Colonic mucosa (tissue), 4 donors: ENCODE results near the gene GPC4. TPM values are rescaled to one million over a fixed set of nuclear protein-coding genes. Genes with fewer than 3 reads are reported as not detected.

ENCODE experiments used
- DNase-seq: peaks from one replicate; pipeline ENCODE4 v3.0.0-alpha.2; 2020
- H3K27ac ChIP-seq: fragments of 200-600 bp; one replicate; pipeline ENCODE4 v1.8.0; 2021
- H3K27me3 ChIP-seq: fragments of 200-600 bp; one replicate; pipeline ENCODE4 v1.8.0; 2021
- H3K36me3 ChIP-seq: fragments of 200-600 bp; one replicate; pipeline ENCODE4 v1.8.0; 2021
- H3K4me1 ChIP-seq: fragments of 200-600 bp; one replicate; pipeline ENCODE4 v1.8.0; 2021; ENCODE audit warnings: mild to moderate bottlenecking
- H3K4me3 ChIP-seq: fragments of 200-600 bp; one replicate; pipeline ENCODE4 v1.8.0; 2021
- H3K9ac ChIP-seq, 2 donors: one replicate each; pipeline ENCODE4 v1.7.0; 2013; ENCODE audit warnings: control low read depth in 2 of 2, low read depth in 2 of 2, low read length in 2 of 2
- H3K9me3 ChIP-seq: fragments of 200-600 bp; one replicate; pipeline ENCODE4 v1.8.0; 2021
- intact Hi-C: fragments of 100-400 bp; cut with DNase I; formaldehyde crosslinking; loops from one replicate; pipeline ENCODE4 v1.14.1; 2022
- total RNA-seq, 2 donors: library from RNA; stranded (reverse); fragmentation: NEBNext Ultra II Directional in 1 of 2; extraction: Animal tissue kit (Norgen Biotek cat#: 25700) in 1 of 2; gene quantifications; one replicate each; pipeline ENCODE4 v1.2.1, GENCODE V29; 2021
- TF ChIP-seq, protein P1 (sequence below): fragments of 200-600 bp; IDR thresholded peaks from one replicate; pipeline ENCODE4 v1.8.0; 2022; ENCODE audit warnings: antibody characterized with exemption, mild to moderate bottlenecking
- donor health status: healthy.
- donor health status: DM: no; HTN: no; CAD: no.
- donor health status: DM: no; HTN: no; CAD: no.

GPC4 gene
- total RNA-seq, 2 donors from 2014 or later, result 15.4 to 20.9 TPM

DNA sequence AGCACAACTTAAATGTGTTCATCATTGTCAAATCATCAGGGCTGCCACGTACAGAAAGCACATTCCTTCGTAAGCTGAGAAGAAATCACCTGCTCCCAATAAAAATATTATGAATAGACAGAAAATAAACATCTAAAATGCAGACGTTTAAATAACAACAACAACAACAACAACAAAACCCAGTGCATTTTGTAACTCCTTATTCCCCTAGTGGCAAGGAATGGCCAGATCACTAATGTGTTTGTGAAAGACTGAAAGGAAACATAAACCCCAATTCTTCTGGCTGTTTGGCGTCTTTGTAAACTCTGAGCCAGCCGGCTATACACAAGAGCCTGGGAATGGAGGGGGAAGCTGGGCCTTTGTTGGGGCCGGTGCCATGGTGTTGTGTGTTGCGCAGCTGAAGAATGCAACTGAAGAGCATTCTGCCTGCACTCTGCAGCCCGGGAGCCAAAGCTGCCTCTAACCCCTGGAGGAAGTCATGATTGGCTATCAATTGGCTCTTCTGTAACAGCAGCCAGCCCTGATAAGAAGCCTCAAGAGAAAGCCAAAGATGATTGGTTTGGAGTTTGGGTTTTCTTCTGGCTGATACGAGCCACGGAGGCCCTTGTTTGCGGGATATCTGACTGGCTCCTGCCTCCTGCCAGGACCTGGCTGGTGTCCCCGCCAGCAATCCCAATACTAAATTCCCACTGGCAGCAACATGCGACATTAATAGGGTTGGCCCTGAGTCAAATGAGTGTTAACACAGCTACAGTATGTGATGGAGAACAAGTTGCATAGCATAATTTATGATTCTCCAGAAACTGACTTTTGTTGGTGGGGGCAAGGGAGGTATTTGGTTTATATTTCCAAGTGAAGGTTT, 107.4 kb downstream of the GPC4 start:
- no peak overlapping the region for H3K27ac ChIP-seq

DNA sequence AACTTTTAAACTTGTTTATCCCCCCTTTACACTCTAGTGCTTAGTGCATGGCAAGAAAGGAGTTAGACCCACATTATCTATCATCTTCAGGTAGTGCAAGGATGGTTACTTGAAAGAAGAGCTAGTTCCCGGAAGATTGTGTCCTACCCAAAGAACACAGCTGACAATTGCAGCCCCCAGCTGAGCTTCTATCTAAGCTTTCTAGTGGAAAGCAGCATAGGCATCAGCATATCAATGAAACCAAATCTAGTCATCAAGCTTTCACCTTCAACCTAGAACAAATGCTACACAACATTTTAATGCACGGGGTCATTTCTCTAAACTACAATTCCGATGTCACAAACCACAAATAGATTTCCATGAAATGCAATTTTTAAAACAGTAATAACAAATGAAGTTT, 108.2 kb downstream of the GPC4 start:
- no peaks in the 10 kb centered on the region for H3K9me3 ChIP-seq
- no peak overlapping the region for H3K4me3 ChIP-seq
- no peak for DNase-seq
- TF ChIP-seq, protein P1, sequence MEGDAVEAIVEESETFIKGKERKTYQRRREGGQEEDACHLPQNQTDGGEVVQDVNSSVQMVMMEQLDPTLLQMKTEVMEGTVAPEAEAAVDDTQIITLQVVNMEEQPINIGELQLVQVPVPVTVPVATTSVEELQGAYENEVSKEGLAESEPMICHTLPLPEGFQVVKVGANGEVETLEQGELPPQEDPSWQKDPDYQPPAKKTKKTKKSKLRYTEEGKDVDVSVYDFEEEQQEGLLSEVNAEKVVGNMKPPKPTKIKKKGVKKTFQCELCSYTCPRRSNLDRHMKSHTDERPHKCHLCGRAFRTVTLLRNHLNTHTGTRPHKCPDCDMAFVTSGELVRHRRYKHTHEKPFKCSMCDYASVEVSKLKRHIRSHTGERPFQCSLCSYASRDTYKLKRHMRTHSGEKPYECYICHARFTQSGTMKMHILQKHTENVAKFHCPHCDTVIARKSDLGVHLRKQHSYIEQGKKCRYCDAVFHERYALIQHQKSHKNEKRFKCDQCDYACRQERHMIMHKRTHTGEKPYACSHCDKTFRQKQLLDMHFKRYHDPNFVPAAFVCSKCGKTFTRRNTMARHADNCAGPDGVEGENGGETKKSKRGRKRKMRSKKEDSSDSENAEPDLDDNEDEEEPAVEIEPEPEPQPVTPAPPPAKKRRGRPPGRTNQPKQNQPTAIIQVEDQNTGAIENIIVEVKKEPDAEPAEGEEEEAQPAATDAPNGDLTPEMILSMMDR, result no peak
- no peaks in the 10 kb centered on the region for H3K27me3 ChIP-seq
- intact Hi-C loops, result no loop called here
- H3K4me1 ChIP-seq, result no peaks in the 10 kb centered on the region
- H3K36me3 ChIP-seq, result no peaks in the 10 kb centered on the region
- H3K27ac ChIP-seq, result no peak overlapping the region
- H3K9ac ChIP-seq, result no peak overlapping the region

More for the DNA sequence above, 107.4 kb downstream of the GPC4 start:
- no peak for DNase-seq
- H3K9ac ChIP-seq, result no peak overlapping the region
- H3K36me3 ChIP-seq, result no peaks in the 10 kb centered on the region
- intact Hi-C loops, result no loop called here
- TF ChIP-seq, protein P1, result no peak
- H3K4me1 ChIP-seq, result no peaks in the 10 kb centered on the region
- H3K27me3 ChIP-seq, result no peaks in the 10 kb centered on the region
- no peak overlapping the region for H3K4me3 ChIP-seq
- no peaks in the 10 kb centered on the region for H3K9me3 ChIP-seq

DNA sequence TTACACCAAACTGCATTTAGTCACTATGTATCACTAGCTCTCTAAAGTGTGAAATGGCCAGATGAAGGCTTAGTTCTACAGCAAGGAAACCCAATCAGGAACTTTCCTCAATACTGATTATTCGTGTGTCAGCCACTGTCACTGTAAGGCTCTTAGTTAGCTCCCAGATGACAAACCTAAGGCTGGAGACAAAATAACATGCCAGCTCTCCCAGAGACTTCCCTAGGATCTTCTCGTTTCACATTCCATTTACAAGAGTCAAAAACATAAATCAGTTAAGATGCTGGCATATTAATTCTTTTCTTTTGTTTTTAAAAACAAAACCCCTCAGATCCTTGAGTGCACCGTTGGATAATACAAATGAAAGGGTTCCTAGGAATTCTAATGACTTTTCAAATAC, 109.0 kb downstream of the GPC4 start:
- Histone ChIP-seq H3K4me3 (no peak overlapping the region), H3K9ac (no peak overlapping the region), H3K4me1 (no peaks in the 10 kb centered on the region), H3K27ac (no peak overlapping the region), H3K9me3 (no peaks in the 10 kb centered on the region), H3K27me3 (no peaks in the 10 kb centered on the region), H3K36me3 (no peaks in the 10 kb centered on the region)
- TF ChIP-seq, protein P1, result no peak
- DNase-seq, result no peak
- intact Hi-C loops, result no loop called here

DNA sequence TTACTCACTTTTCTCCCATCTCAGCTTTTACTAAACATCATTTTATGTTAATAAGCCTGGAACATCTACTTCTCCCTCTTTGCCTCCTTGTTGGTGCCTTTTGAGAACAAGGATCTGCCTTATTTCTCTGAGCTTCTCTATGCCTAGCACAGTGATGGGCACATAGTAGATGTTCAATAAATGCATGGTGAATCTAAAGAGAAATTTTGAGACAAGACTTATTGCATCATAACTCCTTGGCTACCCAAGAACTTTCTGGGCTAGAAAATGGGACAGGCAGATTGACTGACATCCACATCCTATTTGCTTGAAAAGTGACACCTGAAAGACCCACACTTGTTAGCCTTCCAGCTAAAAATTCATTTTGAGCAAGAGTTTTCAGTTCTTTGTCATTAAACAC, 109.9 kb downstream of the GPC4 start:
- Histone ChIP-seq H3K27ac (no peak overlapping the region), H3K9me3 (no peaks in the 10 kb centered on the region), H3K27me3 (no peaks in the 10 kb centered on the region), H3K9ac (no peak overlapping the region), H3K36me3 (no peaks in the 10 kb centered on the region), H3K4me1 (no peaks in the 10 kb centered on the region), H3K4me3 (no peak overlapping the region)
- intact Hi-C loops, result no loop called here
- TF ChIP-seq, protein P1, result no peak
- no peak for DNase-seq

DNA sequence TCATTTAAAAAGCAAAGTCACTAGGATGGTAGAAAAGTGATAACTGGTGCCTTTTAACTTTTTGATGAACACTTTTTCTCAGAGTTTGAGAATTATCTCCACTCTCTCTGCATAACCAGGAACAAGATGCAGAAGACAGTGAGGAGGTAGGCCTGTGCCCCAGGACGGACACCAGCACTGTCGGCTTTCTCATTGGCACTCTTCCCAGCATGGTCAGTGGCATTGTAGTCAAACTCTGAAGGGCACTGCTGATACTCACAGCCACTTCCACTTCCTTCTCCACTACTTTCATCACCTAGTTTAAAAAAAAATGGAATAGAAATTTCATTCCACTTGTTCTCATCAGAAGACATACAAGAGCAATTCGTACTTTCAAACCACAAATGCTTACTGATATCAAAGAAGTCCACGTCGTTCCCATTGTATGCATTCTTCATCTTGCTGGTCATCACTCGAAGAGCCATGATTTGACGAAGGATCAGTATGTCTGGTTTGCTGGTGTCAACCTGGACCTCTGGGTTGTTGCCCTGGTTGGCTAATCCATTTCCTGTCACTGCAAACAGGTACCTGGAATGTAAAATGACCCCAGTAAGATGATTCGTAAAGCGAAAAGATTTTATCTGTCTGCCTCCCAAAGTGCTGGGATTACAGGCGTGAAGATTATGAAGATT, 112.4 kb downstream of the GPC4 start:
- no peak overlapping the region for H3K4me3 ChIP-seq
- H3K9ac ChIP-seq, result no peak overlapping the region
- DNase-seq, result no peak
- H3K36me3 ChIP-seq, result no peaks in the 10 kb centered on the region
- TF ChIP-seq, protein P1, result no peak
- H3K4me1 ChIP-seq, result no peaks in the 10 kb centered on the region
- H3K27ac ChIP-seq, result no peak overlapping the region
- no peaks in the 10 kb centered on the region for H3K9me3 ChIP-seq
- H3K27me3 ChIP-seq, result no peaks in the 10 kb centered on the region
- intact Hi-C loops, result no loop called here
